Prostate gland (tissue), 2 donors: Measurements from ENCODE around the gene HARS2. TPM values are rescaled to one million over a fixed set of nuclear protein-coding genes. Genes with fewer than 3 reads are reported as not detected.

Experiments used
- microRNA-seq: library from miRNA; unstranded; fragments of <30 nt; microRNA quantifications from one replicate; pipeline ENCODE4, GENCODE V29; 2016
- small RNA-seq, 2 donors: library from RNA; depleted of rRNA; stranded (forward); fragments of <200 nt; gene quantifications; one replicate each; pipeline ENCODE3, GENCODE V24; 2016
- total RNA-seq, 2 donors: library from RNA; depleted of rRNA; stranded (reverse); fragments of >200 nt; gene quantifications; one replicate each; pipeline ENCODE4 v1.1.0, GENCODE V29; 2016

The HARS2 gene
- total RNA-seq, 2 donors from 2014 or later: 23.9 to 28.1 TPM

Small RNAs within 50 kb of the gene (microRNA-seq; reads per million reads assigned to microRNA genes)
- 0.75 reads per million for gene MIR3655

Small RNAs within 50 kb of the gene (small RNA-seq; reads per million reads assigned to genes)
- gene VTRNA1-1 (60.3 to 66.6 reads per million in 2 donors), gene VTRNA1-2 (1.6 to 3.0 reads per million in 2 donors), gene VTRNA1-3 (0.19 to 1.1 reads per million in 2 donors)

Other genes starting within 250 kb of the HARS2 start
- gene EIF4EBP3, start 143.8 kb upstream of the HARS2 start, total RNA-seq: 10 to 100 TPM; 28.3 to 41.4 TPM
- gene SRA1, start 134.0 kb upstream of the HARS2 start, total RNA-seq: 10 to 100 TPM; 31.6 to 33.6 TPM
- 10 to 100 TPM; 23.7 to 70.7 TPM for gene APBB3, start 126.9 kb upstream of the HARS2 start, total RNA-seq
- 100 to 1,000 TPM in 1 of 2 donors, 10 to 100 TPM in 1; 61.8 to 107 TPM for gene SLC35A4, start 126.6 kb upstream of the HARS2 start, total RNA-seq
- gene CD14, start 58.3 kb upstream of the HARS2 start, total RNA-seq: 10 to 100 TPM; 22.9 to 56.5 TPM
- 100 to 1,000 TPM in 1 of 2 donors, 10 to 100 TPM in 1; 45.6 to 124 TPM for gene TMCO6, start 52.0 kb upstream of the HARS2 start, total RNA-seq
- 100 to 1,000 TPM in 1 of 2 donors, 10 to 100 TPM in 1; 91.2 to 117 TPM for gene NDUFA2, start 43.8 kb upstream of the HARS2 start, total RNA-seq
- 100 to 1,000 TPM; 127 to 145 TPM for gene IK, start 43.6 kb upstream of the HARS2 start, total RNA-seq
- 10 to 100 TPM; 23.2 to 26.2 TPM for gene WDR55, start 26.6 kb upstream of the HARS2 start, total RNA-seq
- 10 to 100 TPM in 1 of 2 donors, under 1 TPM in 1; 0.36 to 26.2 TPM for gene DND1, start 17.9 kb upstream of the HARS2 start, total RNA-seq
- gene HARS1, start 85 bp upstream of the HARS2 start, total RNA-seq: 10 to 100 TPM; 37.3 to 54.3 TPM
- 10 to 100 TPM; 26.0 to 36.8 TPM for gene ZMAT2, start 9.0 kb downstream of the HARS2 start, total RNA-seq
- gene PCDHA1, start 94.7 kb downstream of the HARS2 start, total RNA-seq: under 1 TPM in 1 of 2 donors, not detected in 1; 0.85 TPM
- gene PCDHA2, start 103.4 kb downstream of the HARS2 start, total RNA-seq: under 1 TPM in 1 of 2 donors, not detected in 1; 0.80 TPM
- 1 to 10 TPM in 1 of 2 donors, under 1 TPM in 1; 0.09 to 1.0 TPM for gene PCDHA3, start 109.6 kb downstream of the HARS2 start, total RNA-seq
- 1 to 10 TPM; 2.3 to 2.4 TPM for gene PCDHA4, start 115.6 kb downstream of the HARS2 start, total RNA-seq
- gene PCDHA5, start 130.2 kb downstream of the HARS2 start, total RNA-seq: under 1 TPM in 1 of 2 donors, not detected in 1; 0.14 TPM
- 1 to 10 TPM; 1.9 to 2.2 TPM for gene PCDHA6, start 136.5 kb downstream of the HARS2 start, total RNA-seq
- under 1 TPM; 0.23 to 0.46 TPM for gene PCDHA7, start 142.8 kb downstream of the HARS2 start, total RNA-seq
- under 1 TPM; 0.17 to 0.36 TPM for gene PCDHA8, start 149.7 kb downstream of the HARS2 start, total RNA-seq
- under 1 TPM; 0.14 to 0.51 TPM for gene PCDHA9, start 156.9 kb downstream of the HARS2 start, total RNA-seq
- 1 to 10 TPM; 1.0 to 2.2 TPM for gene PCDHA10, start 164.4 kb downstream of the HARS2 start, total RNA-seq
- gene PCDHA11, start 177.5 kb downstream of the HARS2 start, total RNA-seq: 1 to 10 TPM in 1 of 2 donors, under 1 TPM in 1; 0.85 to 1.5 TPM
- under 1 TPM; 0.40 to 0.50 TPM for gene PCDHA12, start 183.9 kb downstream of the HARS2 start, total RNA-seq
- gene PCDHA13, start 190.7 kb downstream of the HARS2 start, total RNA-seq: 1 to 10 TPM; 1.3 to 1.5 TPM
- gene PCDHAC1, start 234.8 kb downstream of the HARS2 start, total RNA-seq: 1 to 10 TPM; 1.1 to 3.9 TPM